ENCODE data around the gene CAMTA1.

CAMTA1 gene

GRCh38 chr1:6867729-6868659, 82.7 kb downstream of the CAMTA1 start:
- TF ChIP-seq CTCF (conservative IDR thresholded peaks at IDR 0.05; ENCODE audit: low read depth): no peak
- DNase-seq (ENCODE audit: low spot score): no peak
- POLR2A ChIA-PET (ENCODE audit: low non-redundant PET): no interaction called here
- CTCF ChIA-PET: no interaction called here
- no peak overlapping the region for H3K27ac ChIP-seq

GRCh38 chr1:6868660-6869380, 83.6 kb downstream of the CAMTA1 start:
- H3K27ac ChIP-seq: no peak overlapping the region
- no peak for DNase-seq (ENCODE audit: low spot score)
- CTCF ChIA-PET: interaction anchor here (1.1 kb wide), 1 partner anchor 20 kb away, joined by 3 read pairs; no protein-coding TSS in a partner anchor
- POLR2A ChIA-PET (ENCODE audit: low non-redundant PET): no interaction called here
- no peak for TF ChIP-seq CTCF (conservative IDR thresholded peaks at IDR 0.05; ENCODE audit: low read depth)

GRCh38 chr1:6869545-6869944, 84.3 kb downstream of the CAMTA1 start:
- TF ChIP-seq CTCF (conservative IDR thresholded peaks at IDR 0.05; ENCODE audit: low read depth): no peak
- POLR2A ChIA-PET (ENCODE audit: low non-redundant PET): no interaction called here

GRCh38 chr1:6870086-6870485, 84.8 kb downstream of the CAMTA1 start:
- TF ChIP-seq CTCF (conservative IDR thresholded peaks at IDR 0.05; ENCODE audit: low read depth): no peak
- H3K27ac ChIP-seq: no peak overlapping the region
- CTCF ChIA-PET: no interaction called here
- POLR2A ChIA-PET (ENCODE audit: low non-redundant PET): interaction anchor here (0.6 kb wide), 1 partner anchor 35 kb away, joined by 3 read pairs; no protein-coding TSS in a partner anchor
- no peak for DNase-seq (ENCODE audit: low spot score)

More at GRCh38 chr1:6869545-6869944, 84.3 kb downstream of the CAMTA1 start:
- CTCF ChIA-PET: interaction anchor here (1.1 kb wide), 1 partner anchor 20 kb away, joined by 3 read pairs; no protein-coding TSS in a partner anchor
- no peak overlapping the region for H3K27ac ChIP-seq
- no peak for DNase-seq (ENCODE audit: low spot score)

- CTCF ChIA-PET: no interaction called here
- no peak overlapping the region for H3K27ac ChIP-seq
- TF ChIP-seq CTCF (conservative IDR thresholded peaks at IDR 0.05; ENCODE audit: low read depth): no peak
- POLR2A ChIA-PET (ENCODE audit: low non-redundant PET): interaction anchor here (0.6 kb wide), 1 partner anchor 35 kb away, joined by 3 read pairs; no protein-coding TSS in a partner anchor
- no peak for DNase-seq (ENCODE audit: low spot score)
These were observed 85.3 kb downstream of the CAMTA1 start for GRCh38 chr1:6870571-6870970.

- TF ChIP-seq CTCF (conservative IDR thresholded peaks at IDR 0.05; ENCODE audit: low read depth): no peak
- H3K27ac ChIP-seq: no peak overlapping the region
- ChIA-PET CTCF (no interaction called here), POLR2A (ENCODE audit: low non-redundant PET) (no interaction called here)
- DNase-seq (ENCODE audit: low spot score): no peak
These were observed 86.2 kb downstream of the CAMTA1 start for GRCh38 chr1:6871300-6871972.
